GM13976 (cell line): ENCODE measurements around the gene KIAA1755.

ENCODE experiments used
- DNase-seq: peaks from one replicate; pipeline ENCODE4 v3.0.0; 2012; ENCODE audit warnings: low spot score
- in situ Hi-C: fragments of 300-500 bp; cut with MboI; formaldehyde crosslinking; loops from one replicate; pipeline ENCODE4 v1.12.0; 2022; ENCODE audit warnings: low sequenced_read_pairs, mixed read lengths, inconsistent platforms; ENCODE audit not compliant: unreplicated experiment
- TF ChIP-seq, protein P1 (sequence below): IDR thresholded peaks from 2 replicates; pipeline ENCODE4 v1.5.1; 2012; ENCODE audit warnings: borderline replicate concordance, mild to moderate bottlenecking; ENCODE audit not compliant: insufficient read depth; ENCODE audit errors: extremely low read depth, missing control alignments, control extremely low read depth

KIAA1755 gene

DNA sequence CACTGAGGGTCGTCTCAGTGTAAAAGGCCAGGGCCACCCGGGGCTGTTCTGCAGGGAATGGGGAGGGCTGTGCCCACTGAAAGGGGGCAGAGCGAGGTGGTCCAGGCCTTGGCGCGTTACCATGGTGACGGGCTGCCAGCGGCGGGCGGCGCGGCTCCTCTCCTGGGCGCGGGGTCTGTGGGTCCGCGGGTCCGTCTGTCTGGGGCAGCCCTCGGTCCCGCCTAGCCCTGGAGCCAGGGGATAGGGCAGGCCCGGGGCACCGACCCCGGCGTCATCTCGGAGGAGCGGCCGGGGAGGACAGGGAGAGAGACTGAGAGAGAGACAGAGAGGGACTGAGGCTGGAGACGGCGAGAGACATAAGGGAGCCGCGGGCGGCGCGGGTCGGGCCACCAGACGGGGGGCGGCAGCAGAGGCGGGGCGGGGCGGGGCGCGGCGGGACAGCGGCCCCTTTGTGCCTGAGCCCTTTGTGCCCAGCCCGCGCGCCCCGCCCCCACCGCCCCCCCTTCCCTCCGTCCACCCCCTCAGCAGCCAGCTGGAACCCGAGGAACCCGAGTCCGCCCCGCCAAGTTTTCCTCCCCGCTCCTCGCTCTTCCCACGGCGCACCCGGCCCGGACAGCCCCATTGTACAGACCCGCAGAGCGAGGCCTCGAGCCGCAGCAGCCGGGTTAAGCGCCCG, at the start of gene KIAA1755:
Gene KIAA1755 (minus strand): TSS at position 358 of the 676 bp plus-strand sequence. CDS start 235 bp downstream, at position 123.
- TF ChIP-seq, protein P1, sequence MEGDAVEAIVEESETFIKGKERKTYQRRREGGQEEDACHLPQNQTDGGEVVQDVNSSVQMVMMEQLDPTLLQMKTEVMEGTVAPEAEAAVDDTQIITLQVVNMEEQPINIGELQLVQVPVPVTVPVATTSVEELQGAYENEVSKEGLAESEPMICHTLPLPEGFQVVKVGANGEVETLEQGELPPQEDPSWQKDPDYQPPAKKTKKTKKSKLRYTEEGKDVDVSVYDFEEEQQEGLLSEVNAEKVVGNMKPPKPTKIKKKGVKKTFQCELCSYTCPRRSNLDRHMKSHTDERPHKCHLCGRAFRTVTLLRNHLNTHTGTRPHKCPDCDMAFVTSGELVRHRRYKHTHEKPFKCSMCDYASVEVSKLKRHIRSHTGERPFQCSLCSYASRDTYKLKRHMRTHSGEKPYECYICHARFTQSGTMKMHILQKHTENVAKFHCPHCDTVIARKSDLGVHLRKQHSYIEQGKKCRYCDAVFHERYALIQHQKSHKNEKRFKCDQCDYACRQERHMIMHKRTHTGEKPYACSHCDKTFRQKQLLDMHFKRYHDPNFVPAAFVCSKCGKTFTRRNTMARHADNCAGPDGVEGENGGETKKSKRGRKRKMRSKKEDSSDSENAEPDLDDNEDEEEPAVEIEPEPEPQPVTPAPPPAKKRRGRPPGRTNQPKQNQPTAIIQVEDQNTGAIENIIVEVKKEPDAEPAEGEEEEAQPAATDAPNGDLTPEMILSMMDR = no peak
- in situ Hi-C loops = no loop called here
- no peak for DNase-seq

- in situ Hi-C loops = no loop called here
- TF ChIP-seq, protein P1 = no peak
Observed at GRCh38 chr20:38308447-38308846, 47.9 kb upstream of the KIAA1755 start.

GRCh38 chr20:38308047-38308438, 47.5 kb upstream of the KIAA1755 start:
- TF ChIP-seq, protein P1 = no peak
- in situ Hi-C loops = no loop called here
- DNase-seq = no peak

More at GRCh38 chr20:38308447-38308846, 47.9 kb upstream of the KIAA1755 start:
- no peak for DNase-seq

GRCh38 chr20:38307371-38308046, 47.0 kb upstream of the KIAA1755 start:
- TF ChIP-seq, protein P1 = no peak
- in situ Hi-C loops = no loop called here
- DNase-seq = no peak

DNA sequence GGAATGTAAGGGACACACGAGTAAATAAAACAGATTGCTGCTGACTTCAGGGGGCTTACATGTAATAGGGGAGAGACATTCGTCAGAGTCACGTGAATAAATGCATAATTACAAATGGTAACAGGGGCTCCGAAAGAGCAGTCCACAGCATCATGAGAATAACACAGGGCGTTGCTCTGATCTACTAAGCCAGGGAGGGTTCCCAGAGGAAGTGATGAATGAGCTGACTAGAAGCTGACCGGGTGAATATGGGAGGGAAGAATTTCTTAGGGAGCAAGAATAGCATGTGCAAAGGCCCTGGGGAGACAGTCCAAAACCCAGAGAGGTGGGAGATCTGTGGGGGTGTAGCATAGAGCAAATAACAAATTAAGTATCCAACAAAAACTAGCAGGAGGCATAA, 45.8 kb upstream of the KIAA1755 start:
- in situ Hi-C loops = no loop called here
- TF ChIP-seq, protein P1 = no peak
- DNase-seq = no peak

- DNase-seq = no peak
- TF ChIP-seq, protein P1 = no peak
- in situ Hi-C loops = no loop called here
Observed at GRCh38 chr20:38305541-38305940, 45.0 kb upstream of the KIAA1755 start.
